ENCODE data around the gene APOBEC3F.
"Not testable (repeated sequence)": the region's sequence is repeated elsewhere in the genome, so short reads cannot be mapped to it uniquely, and the experiment has no call there.

APOBEC3F gene

DNA sequence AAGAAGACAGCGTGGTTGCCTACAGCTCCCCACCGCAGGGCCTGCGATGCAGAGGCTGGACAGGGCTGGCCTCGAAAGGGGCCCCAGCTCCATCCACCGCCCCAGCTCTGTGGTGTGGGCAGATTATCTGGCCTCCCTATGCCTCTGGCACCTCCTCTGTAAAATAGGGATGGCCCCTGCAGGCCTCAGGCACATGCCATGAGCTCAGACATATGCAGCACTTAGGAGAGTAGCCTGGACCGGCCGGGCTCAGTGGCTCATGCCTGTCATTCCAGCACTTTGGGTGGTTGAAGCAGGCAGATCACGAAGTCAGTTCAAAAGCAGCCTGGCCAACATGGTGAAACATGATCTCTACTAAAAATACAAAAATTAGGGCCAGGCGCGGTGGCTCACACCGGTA lies 12.4 kb upstream of the APOBEC3F start:
- TF ChIP-seq, protein P1, sequence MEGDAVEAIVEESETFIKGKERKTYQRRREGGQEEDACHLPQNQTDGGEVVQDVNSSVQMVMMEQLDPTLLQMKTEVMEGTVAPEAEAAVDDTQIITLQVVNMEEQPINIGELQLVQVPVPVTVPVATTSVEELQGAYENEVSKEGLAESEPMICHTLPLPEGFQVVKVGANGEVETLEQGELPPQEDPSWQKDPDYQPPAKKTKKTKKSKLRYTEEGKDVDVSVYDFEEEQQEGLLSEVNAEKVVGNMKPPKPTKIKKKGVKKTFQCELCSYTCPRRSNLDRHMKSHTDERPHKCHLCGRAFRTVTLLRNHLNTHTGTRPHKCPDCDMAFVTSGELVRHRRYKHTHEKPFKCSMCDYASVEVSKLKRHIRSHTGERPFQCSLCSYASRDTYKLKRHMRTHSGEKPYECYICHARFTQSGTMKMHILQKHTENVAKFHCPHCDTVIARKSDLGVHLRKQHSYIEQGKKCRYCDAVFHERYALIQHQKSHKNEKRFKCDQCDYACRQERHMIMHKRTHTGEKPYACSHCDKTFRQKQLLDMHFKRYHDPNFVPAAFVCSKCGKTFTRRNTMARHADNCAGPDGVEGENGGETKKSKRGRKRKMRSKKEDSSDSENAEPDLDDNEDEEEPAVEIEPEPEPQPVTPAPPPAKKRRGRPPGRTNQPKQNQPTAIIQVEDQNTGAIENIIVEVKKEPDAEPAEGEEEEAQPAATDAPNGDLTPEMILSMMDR (IDR thresholded peaks at IDR 0.05; ENCODE audit: control extremely low read depth, extremely low read depth, low read depth, missing control alignments), result no peak
- ChIA-PET POLR2A (interaction anchor here (0.6 kb wide), 1 partner anchor 958 kb away, joined by 3 read pairs; no protein-coding TSS in a partner anchor), CTCF (interaction anchor here (1.1 to 1.6 kb wide), 2 partner anchors 12 to 37 kb away, joined by 3 read pairs; no protein-coding TSS in a partner anchor)

DNA sequence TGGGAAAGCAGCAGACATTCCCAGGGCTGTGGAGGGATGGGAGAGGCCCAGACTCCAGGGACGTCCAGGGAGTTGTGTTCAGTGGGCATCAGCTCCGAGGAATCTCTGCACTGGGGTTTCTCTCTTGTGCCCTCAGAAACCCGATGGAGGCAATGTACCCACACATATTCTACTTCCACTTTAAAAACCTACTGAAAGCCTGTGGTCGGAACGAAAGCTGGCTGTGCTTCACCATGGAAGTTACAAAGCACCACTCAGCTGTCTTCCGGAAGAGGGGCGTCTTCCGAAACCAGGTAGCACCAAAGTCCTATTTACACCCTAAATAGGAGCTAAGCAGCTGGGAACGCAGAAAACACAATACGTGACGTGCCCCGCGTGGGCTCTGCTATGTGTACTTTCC lies 11.4 kb upstream of the APOBEC3F start:
- ChIA-PET POLR2A (no interaction called here), CTCF (interaction anchor here (1.0 to 1.6 kb wide), 2 partner anchors 26 to 36 kb away, joined by 3 to 4 read pairs; no protein-coding TSS in a partner anchor)
- TF ChIP-seq, protein P1 (IDR thresholded peaks at IDR 0.05; ENCODE audit: control extremely low read depth, extremely low read depth, low read depth, missing control alignments), result no peak
- DNase-seq (ENCODE audit: extremely low spot score), result no peak

More for the DNA sequence above, 12.4 kb upstream of the APOBEC3F start:
- no peak for DNase-seq (ENCODE audit: extremely low spot score)

DNA sequence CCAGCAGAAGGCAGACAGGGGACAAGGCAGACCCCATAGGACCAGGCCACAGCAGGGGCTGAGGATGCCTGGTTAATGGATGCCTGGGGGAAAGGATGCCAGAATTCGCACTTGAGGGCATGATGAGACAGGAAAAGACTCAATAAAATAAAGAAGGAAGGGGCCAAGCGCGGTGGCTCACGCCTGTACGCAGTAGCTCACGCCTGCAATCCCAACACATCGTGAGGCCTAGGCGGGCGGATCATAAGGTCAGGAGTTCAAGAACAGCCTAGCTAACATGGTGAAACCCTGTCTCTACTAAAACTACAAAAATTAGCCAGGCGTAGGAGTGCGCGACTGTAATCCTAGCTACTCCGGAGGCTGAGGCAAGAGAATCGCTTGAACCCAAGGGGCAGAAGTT lies 10.0 kb upstream of the APOBEC3F start:
- TF ChIP-seq, protein P1 (IDR thresholded peaks at IDR 0.05; ENCODE audit: control extremely low read depth, extremely low read depth, low read depth, missing control alignments), result no peak
- CTCF ChIA-PET, result no interaction called here
- POLR2A ChIA-PET, result no interaction called here
- no peak for DNase-seq (ENCODE audit: extremely low spot score)

DNA sequence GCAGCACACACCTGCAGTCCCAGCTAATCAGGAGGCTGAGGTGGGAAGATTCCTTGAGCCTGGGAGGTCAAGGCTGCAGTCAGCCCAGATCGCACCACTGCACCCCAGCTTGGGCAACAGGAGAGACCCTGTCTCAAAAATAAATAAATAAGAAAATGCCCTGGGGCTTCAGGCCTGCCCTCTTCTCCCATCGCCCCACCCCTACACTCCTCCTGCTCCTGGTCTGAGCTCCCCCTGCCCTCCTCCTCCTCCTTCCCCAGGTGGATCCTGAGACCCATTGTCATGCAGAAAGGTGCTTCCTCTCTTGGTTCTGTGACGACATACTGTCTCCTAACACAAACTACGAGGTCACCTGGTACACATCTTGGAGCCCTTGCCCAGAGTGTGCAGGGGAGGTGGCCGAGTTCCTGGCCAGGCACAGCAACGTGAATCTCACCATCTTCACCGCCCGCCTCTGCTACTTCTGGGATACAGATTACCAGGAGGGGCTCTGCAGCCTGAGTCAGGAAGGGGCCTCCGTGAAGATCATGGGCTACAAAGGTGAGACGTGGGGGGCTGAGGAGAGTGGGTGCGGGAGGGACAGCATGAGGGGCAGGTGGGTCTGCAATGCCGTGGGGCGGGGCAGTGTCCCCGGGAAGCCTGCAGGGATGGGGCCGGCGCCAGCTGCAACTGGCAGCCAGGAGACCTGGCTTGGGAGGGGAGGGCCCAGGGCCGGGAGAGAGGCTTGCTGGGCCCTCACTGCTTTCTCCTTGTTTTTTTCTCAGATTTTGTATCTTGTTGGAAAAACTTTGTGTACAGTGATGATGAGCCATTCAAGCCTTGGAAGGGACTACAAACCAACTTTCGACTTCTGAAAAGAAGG lies 9.0 kb upstream of the APOBEC3F start:
- CTCF ChIA-PET, result interaction anchor here (1.3 kb wide), 1 partner anchor 38 kb away, joined by 3 read pairs; no protein-coding TSS in a partner anchor
- POLR2A ChIA-PET, result interaction anchor here (0.7 kb wide), 1 partner anchor 190 kb away, joined by 8 read pairs; no protein-coding TSS in a partner anchor
- DNase-seq (ENCODE audit: extremely low spot score), result not testable (repeated sequence)

DNA sequence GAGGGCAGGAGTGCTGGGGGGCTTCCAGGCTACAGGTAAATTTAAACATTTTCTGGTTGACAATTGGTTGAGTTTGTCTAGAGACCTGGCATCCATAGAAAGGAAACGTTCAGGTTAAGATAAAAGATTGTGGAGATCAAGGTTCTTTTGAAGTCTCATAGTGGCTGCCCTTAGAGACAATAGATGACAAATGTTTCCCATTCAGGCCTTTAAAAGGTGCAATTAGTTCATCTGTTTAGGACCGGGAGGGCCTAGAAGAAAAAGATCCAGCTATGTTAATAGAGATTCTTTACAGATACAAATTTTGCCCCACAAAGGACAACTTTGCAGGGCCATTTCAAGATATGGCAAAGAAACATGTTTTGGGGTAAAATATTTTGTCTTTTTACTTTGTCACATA lies 3.6 kb upstream of the APOBEC3F start:
- DNase-seq (ENCODE audit: extremely low spot score); CTCF ChIA-PET: not testable (repeated sequence)
- POLR2A ChIA-PET, result interaction anchor here (0.6 kb wide), 1 partner anchor 59 kb away, joined by 3 read pairs; no protein-coding TSS in a partner anchor

DNA sequence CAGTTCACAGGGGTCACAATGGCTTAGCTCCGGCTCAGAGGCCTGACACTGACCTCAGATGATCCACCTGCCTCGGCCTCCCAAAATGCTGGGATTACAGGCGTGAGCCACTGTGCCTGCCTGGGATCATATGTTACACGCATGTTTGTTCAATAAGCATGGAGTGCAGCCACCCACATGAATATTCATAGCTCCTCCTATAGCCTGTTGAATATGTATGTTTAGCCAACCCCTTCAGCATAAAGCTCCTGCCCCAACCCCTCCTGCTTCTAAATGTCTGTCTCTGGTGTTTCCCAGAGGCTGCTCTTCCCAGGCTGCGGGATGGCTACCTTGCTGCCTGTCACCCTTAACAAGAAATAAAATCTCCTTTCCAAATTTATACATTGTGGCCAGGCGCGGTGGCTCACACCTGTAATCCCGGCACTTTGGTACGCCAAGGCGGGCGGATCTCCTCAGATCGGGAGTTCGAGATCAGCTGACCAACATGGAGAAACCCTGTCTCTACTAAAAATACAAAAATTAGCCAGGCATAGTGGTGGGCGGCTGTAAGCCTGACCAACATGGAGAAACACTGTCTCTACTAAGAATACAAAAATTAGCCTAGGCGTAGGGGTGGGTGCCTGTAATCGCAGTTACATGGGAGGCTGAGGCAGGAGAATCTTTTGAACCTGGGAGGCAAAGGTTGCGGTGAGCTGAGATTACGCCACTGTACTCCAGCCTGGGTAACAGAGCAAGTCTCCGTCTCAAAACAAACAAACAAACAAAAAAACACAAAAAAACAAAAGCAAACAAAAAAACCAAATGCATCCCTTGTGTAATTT lies 1.1 kb upstream of the APOBEC3F start:
- POLR2A ChIA-PET, result no interaction called here
- TF ChIP-seq, protein P1 (IDR thresholded peaks at IDR 0.05; ENCODE audit: control extremely low read depth, extremely low read depth, low read depth, missing control alignments), result no peak
- CTCF ChIA-PET, result interaction anchor here (0.6 to 1.5 kb wide), 3 partner anchors 11 to 169 kb away, joined by 3 to 4 read pairs (median 3); no protein-coding TSS in a partner anchor
- DNase-seq (ENCODE audit: extremely low spot score), result no peak

DNA sequence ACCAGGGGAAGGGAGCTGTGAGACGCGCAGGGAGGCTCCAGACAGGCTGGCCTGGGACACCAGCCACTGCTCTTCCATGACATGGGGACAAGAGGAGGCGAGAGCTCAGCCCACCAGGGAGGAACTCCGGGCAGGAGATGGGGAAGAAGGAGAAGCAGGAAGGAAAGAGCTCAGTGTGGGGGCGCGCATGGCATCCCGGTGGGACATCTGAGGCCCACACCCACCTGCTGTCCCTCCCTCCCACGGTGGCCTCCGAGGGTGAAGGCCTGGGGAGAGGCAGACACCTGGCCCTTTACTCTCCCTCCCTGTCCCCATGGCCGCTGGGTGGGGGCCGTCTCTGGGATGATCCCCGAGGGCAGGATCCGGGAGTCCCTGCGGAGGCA lies 518 bp upstream of the APOBEC3F start:
- POLR2A ChIA-PET, result not testable (repeated sequence)
- CTCF ChIA-PET, result interaction anchor here (0.6 to 1.5 kb wide), 3 partner anchors 12 to 170 kb away, joined by 3 to 4 read pairs (median 3); no protein-coding TSS in a partner anchor

DNA sequence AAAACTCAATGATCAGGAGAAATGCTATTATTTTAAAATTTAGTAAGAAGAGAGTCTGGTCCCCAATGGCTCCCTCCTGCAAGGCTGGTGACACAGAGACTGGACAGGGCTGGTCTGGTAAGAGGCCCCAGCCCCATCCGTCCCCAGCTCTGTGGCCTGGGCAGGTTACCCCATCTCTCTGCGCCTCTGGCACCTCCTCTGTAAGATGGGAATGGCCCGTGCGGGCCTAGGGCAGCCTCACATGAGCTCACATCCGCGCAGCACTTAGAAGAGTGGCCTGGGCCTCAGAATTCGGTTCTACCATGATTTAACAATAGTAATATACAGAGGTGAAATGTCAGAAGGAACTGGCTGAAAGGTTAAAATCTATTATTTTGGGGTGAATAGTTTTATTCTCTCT lies 1.2 kb downstream of the APOBEC3F start:
- DNase-seq (ENCODE audit: extremely low spot score), result no peak
- ChIA-PET CTCF (no interaction called here), POLR2A (no interaction called here)
- TF ChIP-seq, protein P1 (IDR thresholded peaks at IDR 0.05; ENCODE audit: control extremely low read depth, extremely low read depth, low read depth, missing control alignments), result no peak

More for the DNA sequence above, 518 bp upstream of the APOBEC3F start:
- not testable (repeated sequence) for DNase-seq (ENCODE audit: extremely low spot score)

DNA sequence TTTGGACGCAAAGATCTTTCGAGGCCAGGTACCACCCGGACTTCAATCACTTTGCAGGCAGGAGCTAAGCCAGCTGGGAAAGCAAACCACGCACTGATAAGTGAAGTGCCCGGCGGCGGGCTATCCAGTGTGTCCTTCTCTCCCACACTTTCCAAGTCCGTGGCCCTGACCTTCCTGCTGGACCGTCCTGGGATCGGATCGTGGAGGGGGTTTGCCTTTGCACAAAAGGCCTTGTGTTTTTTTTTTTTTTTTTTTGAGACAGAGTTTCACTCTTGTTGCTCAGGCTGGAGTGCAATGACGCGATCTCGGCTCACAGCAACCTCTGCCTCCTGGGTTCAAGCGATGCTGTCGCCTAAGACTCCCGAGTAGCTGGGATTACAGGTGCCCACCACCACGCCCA lies 2.4 kb downstream of the APOBEC3F start:
- POLR2A ChIA-PET; CTCF ChIA-PET; DNase-seq (ENCODE audit: extremely low spot score): not testable (repeated sequence)

DNA sequence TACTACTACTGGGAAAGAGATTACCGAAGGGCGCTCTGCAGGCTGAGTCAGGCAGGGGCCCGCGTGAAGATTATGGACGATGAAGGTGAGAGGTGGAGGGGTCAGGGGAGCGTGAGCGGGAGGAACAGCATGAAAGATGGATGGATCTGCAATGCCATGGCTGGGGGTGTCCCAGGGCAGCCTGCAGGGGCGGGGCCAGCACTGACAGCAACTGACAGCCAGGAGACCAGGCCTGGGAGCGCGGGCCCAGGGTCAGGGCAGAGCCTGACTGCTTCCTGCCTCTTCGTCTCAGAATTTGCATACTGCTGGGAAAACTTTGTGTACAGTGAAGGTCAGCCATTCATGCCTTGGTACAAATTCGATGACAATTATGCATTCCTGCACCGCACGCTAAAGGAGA lies 4.5 kb downstream of the APOBEC3F start:
- DNase-seq (ENCODE audit: extremely low spot score); CTCF ChIA-PET; POLR2A ChIA-PET: not testable (repeated sequence)

DNA sequence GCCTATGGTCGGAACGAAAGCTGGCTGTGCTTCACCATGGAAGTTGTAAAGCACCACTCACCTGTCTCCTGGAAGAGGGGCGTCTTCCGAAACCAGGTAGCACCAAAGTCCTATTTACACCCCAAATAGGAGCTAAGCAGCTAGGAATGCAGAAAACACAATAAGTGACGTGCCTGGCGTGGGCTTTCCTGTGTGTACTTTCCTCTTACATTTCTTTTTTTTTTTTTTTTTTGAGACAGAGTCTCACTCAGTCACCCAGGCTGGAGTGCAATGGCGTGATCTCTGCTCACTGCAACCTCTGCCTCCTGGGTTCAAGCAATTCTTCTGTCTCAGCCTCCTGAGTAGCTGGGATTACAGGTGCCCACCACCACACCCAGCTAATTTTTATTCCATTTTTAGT lies 8.8 kb downstream of the APOBEC3F start:
- POLR2A ChIA-PET, result interaction anchor here (0.6 to 0.7 kb wide), 2 partner anchors 9 to 319 kb away, joined by 3 to 8 read pairs; no protein-coding TSS in a partner anchor
- CTCF ChIA-PET, result interaction anchor here (0.6 to 1.3 kb wide), 4 partner anchors 18 to 180 kb away, joined by 3 to 4 read pairs (median 3); no protein-coding TSS in a partner anchor
- not testable (repeated sequence) for DNase-seq (ENCODE audit: extremely low spot score)
